GM19239 (cell line): Measurements from ENCODE around the gene FRMD6.

Experiments used
- DNase-seq: peaks from one replicate; pipeline ENCODE4 v3.0.0; 2011; ENCODE audit warnings: low spot score; ENCODE audit not compliant: insufficient read length
- FAIRE-seq: peaks from 2 replicates; lab custom pipeline; 2011; peaks lifted over from hg19 to GRCh38; lab: Jason Lieb, UNC

FRMD6 gene

GRCh38 chr14:51651388-51652167, at the start of gene FRMD6:
TSS of gene FRMD6 (plus strand) at chr14:51651910. CDS start at chr14:51689837, 37,927 bp downstream.
- FAIRE-seq (peak; percentile 14), DNase-seq (peak; percentile 76)

- DNase-seq (no peak), FAIRE-seq (no peak)
These were observed 49.4 kb upstream of the FRMD6 start for GRCh38 chr14:51602310-51602709.

GRCh38 chr14:51603495-51603894, 48.2 kb upstream of the FRMD6 start:
- no peak for FAIRE-seq

GRCh38 chr14:51604073-51604472, 47.6 kb upstream of the FRMD6 start:
- FAIRE-seq (no peak), DNase-seq (no peak)

More at GRCh38 chr14:51603495-51603894, 48.2 kb upstream of the FRMD6 start:
- no peak for DNase-seq

- no peak for DNase-seq
- no peak for FAIRE-seq
These were observed 46.1 kb upstream of the FRMD6 start for GRCh38 chr14:51605575-51605974.

- FAIRE-seq: no peak
- no peak for DNase-seq
These were observed 44.0 kb upstream of the FRMD6 start for GRCh38 chr14:51607711-51608110.

GRCh38 chr14:51609251-51609954, 42.3 kb upstream of the FRMD6 start:
- DNase-seq (no peak), FAIRE-seq (no peak)

- FAIRE-seq: no peak
- no peak for DNase-seq
These were observed 41.8 kb upstream of the FRMD6 start for GRCh38 chr14:51609955-51610283.

- DNase-seq: no peak
- no peak for FAIRE-seq
These were observed 40.9 kb upstream of the FRMD6 start for GRCh38 chr14:51610771-51611170.

GRCh38 chr14:51612449-51612848, 39.3 kb upstream of the FRMD6 start:
- DNase-seq (no peak), FAIRE-seq (no peak)

- no peak for DNase-seq
- no peak for FAIRE-seq
These were observed 38.3 kb upstream of the FRMD6 start for GRCh38 chr14:51613416-51613815.

- DNase-seq (no peak), FAIRE-seq (no peak)
These were observed 37.0 kb upstream of the FRMD6 start for GRCh38 chr14:51614707-51615106.

GRCh38 chr14:51616256-51616655, 35.5 kb upstream of the FRMD6 start:
- no peak for FAIRE-seq
- no peak for DNase-seq

GRCh38 chr14:51616724-51617409, 34.8 kb upstream of the FRMD6 start:
- no peak for DNase-seq
- FAIRE-seq: no peak

GRCh38 chr14:51619561-51619960, 32.1 kb upstream of the FRMD6 start:
- DNase-seq (no peak), FAIRE-seq (no peak)

- DNase-seq (no peak), FAIRE-seq (no peak)
These were observed 31.7 kb upstream of the FRMD6 start for GRCh38 chr14:51620056-51620455.

GRCh38 chr14:51621654-51622053, 30.1 kb upstream of the FRMD6 start:
- FAIRE-seq (no peak), DNase-seq (no peak)

GRCh38 chr14:51622376-51622775, 29.3 kb upstream of the FRMD6 start:
- DNase-seq (no peak), FAIRE-seq (no peak)

GRCh38 chr14:51624955-51625569, 26.6 kb upstream of the FRMD6 start:
- FAIRE-seq (peak; percentile 23), DNase-seq (no peak)

GRCh38 chr14:51626185-51626584, 25.5 kb upstream of the FRMD6 start:
- FAIRE-seq: no peak
- no peak for DNase-seq

GRCh38 chr14:51626788-51627187, 24.9 kb upstream of the FRMD6 start:
- DNase-seq: no peak
- FAIRE-seq: no peak
